Mammary epithelial cell (primary cell): ENCODE results near the gene RBM20.

Source experiments
- EZH2 ChIP-seq: IDR thresholded peaks from 2 replicates; pipeline ENCODE4 v1.6.1; 2012; ENCODE audit warnings: low read length, inconsistent platforms, borderline replicate concordance
- TF ChIP-seq, protein P1 (sequence below), 2 donors: IDR thresholded peaks in 1 of 2; conservative IDR thresholded peaks in 1 of 2; 2 replicates each; pipeline ENCODE4 v1.5.1; 2011 to 2012; ENCODE audit warnings: inconsistent platforms in 2 of 2, low read length in 2 of 2, mild to moderate bottlenecking in 2 of 2, control low read depth in 1 of 2, low read depth in 1 of 2; ENCODE audit not compliant: insufficient read depth in 1 of 2; ENCODE audit errors: extremely low read depth in 1 of 2

DNA sequence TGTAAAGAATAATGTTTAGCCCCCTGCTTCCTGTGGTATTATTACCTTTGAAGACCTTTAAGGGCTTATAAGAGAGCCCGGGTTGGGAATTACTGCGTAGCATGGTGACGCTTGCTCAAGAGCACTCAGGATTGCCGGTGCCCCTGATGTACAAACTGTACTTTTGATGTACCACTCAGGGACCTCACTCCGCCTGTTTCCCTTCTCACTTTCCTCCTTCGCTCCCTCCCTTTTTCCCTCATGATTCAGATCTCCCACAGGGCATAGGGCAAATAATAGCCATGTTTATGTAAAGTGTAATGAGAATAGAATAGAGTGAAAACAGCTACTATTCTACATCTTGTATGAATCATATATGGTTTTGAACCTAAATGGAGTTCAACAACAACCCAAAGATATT is 149.8 kb downstream of the RBM20 start:
- TF ChIP-seq, protein P1, sequence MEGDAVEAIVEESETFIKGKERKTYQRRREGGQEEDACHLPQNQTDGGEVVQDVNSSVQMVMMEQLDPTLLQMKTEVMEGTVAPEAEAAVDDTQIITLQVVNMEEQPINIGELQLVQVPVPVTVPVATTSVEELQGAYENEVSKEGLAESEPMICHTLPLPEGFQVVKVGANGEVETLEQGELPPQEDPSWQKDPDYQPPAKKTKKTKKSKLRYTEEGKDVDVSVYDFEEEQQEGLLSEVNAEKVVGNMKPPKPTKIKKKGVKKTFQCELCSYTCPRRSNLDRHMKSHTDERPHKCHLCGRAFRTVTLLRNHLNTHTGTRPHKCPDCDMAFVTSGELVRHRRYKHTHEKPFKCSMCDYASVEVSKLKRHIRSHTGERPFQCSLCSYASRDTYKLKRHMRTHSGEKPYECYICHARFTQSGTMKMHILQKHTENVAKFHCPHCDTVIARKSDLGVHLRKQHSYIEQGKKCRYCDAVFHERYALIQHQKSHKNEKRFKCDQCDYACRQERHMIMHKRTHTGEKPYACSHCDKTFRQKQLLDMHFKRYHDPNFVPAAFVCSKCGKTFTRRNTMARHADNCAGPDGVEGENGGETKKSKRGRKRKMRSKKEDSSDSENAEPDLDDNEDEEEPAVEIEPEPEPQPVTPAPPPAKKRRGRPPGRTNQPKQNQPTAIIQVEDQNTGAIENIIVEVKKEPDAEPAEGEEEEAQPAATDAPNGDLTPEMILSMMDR (conservative IDR thresholded peaks at IDR 0.05 in 1 of 2, IDR thresholded peaks at IDR 0.05 in 1 of 2; ENCODE audit: extremely low read depth in 1 of 2, insufficient read depth in 1 of 2, low read depth in 1 of 2, low read length in 2 of 2) = no peak
- TF ChIP-seq EZH2 = no peak
